ENCODE results near the gene FGFBP3. TPM values are rescaled to one million over a fixed set of nuclear protein-coding genes. Genes with fewer than 3 reads are reported as not detected.

Gene FGFBP3
- total RNA-seq, 4 donors from 2014 or later = 0.75 to 7.8 (median 1.0) TPM

DNA sequence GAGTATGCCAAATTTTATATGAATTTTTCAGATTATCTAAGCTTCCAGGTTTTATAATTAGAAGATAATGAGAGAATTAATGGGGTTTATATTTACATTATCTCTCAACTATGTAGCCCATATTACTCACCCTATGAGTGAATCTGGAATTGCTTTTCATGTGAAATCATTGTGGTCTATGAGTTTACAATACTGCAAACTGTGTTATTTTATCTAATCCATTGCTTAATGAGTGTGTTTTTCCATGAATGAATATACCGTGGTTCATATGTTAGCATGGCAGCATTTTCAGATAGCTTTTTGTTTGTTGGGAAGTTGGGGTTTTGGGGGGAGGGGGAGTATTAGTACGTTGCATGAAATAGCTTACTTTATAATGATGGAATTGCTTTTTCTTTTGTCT lies 44.5 kb downstream of the FGFBP3 start:
- no peak overlapping the region for H3K27ac ChIP-seq
- in situ Hi-C loops (cut with MboI; ENCODE audit: low pct_ligation_motif_present in 1 of 4, low pct_unique_long_range_greater_than_20kb in 1 of 4, low sequenced_read_pairs in 3 of 4) (no loop called here), intact Hi-C loops (cut with DNase I; ENCODE audit: low total_unique reads) (no loop called here)
- no peaks in the 10 kb centered on the region for H3K9me3 ChIP-seq
- WGBS, 2 donors (ENCODE audit: low coverage in 1 of 2) = 57 to 76% methylated on average over 2 of the region's 2 CpGs
- no peaks in the 10 kb centered on the region for H3K4me1 ChIP-seq
- no peak overlapping the region for H3K4me3 ChIP-seq
- H3K27me3 ChIP-seq = no peaks in the 10 kb centered on the region
- no peak for DNase-seq
- no peak for TF ChIP-seq POLR2AphosphoS5 (IDR thresholded peaks at IDR 0.05)
- no peak for TF ChIP-seq EP300 (IDR thresholded peaks at IDR 0.05; ENCODE audit: low read depth)
- TF ChIP-seq POLR2A (IDR thresholded peaks at IDR 0.05) = no peak
- TF ChIP-seq, protein P1, sequence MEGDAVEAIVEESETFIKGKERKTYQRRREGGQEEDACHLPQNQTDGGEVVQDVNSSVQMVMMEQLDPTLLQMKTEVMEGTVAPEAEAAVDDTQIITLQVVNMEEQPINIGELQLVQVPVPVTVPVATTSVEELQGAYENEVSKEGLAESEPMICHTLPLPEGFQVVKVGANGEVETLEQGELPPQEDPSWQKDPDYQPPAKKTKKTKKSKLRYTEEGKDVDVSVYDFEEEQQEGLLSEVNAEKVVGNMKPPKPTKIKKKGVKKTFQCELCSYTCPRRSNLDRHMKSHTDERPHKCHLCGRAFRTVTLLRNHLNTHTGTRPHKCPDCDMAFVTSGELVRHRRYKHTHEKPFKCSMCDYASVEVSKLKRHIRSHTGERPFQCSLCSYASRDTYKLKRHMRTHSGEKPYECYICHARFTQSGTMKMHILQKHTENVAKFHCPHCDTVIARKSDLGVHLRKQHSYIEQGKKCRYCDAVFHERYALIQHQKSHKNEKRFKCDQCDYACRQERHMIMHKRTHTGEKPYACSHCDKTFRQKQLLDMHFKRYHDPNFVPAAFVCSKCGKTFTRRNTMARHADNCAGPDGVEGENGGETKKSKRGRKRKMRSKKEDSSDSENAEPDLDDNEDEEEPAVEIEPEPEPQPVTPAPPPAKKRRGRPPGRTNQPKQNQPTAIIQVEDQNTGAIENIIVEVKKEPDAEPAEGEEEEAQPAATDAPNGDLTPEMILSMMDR (IDR thresholded peaks at IDR 0.05) = no peak
- peaks cover 0 to 48% (median 13%) of the 10 kb centered on the region in 4 donors for H3K36me3 ChIP-seq

DNA sequence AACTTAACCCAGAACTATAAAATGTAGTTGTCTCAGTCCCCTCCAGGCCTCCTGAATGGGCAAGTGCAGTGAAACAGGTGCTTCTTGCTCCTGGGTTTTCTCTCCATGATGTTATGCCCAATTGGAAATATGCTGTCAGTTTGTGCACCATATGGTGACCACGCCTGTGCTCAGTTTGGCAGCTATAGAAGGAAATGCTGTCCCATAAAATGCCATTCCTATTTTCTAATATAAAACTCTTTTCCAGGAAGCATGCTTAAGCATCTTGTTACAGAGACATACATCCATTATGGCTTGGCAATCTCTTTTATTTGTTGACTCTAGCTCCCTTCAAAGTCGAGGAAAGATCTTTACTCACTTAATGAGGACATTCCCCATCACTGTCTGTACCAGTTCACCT lies 45.2 kb downstream of the FGFBP3 start:
- H3K36me3 ChIP-seq = peaks cover 0 to 55% (median 16%) of the 10 kb centered on the region in 4 donors
- in situ Hi-C loops (cut with MboI; ENCODE audit: low pct_ligation_motif_present in 1 of 4, low pct_unique_long_range_greater_than_20kb in 1 of 4, low sequenced_read_pairs in 3 of 4) (no loop called here), intact Hi-C loops (cut with DNase I; ENCODE audit: low total_unique reads) (no loop called here)
- no peaks in the 10 kb centered on the region for H3K27me3 ChIP-seq
- no peak overlapping the region for H3K27ac ChIP-seq
- peak; percentile 22 for DNase-seq
- TF ChIP-seq POLR2AphosphoS5 (IDR thresholded peaks at IDR 0.05) = no peak
- no peak for TF ChIP-seq POLR2A (IDR thresholded peaks at IDR 0.05)
- no peak for TF ChIP-seq EP300 (IDR thresholded peaks at IDR 0.05; ENCODE audit: low read depth)
- TF ChIP-seq, protein P1 (IDR thresholded peaks at IDR 0.05) = no peak
- H3K4me3 ChIP-seq = no peak overlapping the region
- no peaks in the 10 kb centered on the region for H3K4me1 ChIP-seq
- 41% methylated on average over 2 of the region's 2 CpGs; no CpG with 5 or more reads in 1 of the 2 donors for WGBS, 2 donors (ENCODE audit: low coverage in 1 of 2)
- H3K9me3 ChIP-seq = no peaks in the 10 kb centered on the region

DNA sequence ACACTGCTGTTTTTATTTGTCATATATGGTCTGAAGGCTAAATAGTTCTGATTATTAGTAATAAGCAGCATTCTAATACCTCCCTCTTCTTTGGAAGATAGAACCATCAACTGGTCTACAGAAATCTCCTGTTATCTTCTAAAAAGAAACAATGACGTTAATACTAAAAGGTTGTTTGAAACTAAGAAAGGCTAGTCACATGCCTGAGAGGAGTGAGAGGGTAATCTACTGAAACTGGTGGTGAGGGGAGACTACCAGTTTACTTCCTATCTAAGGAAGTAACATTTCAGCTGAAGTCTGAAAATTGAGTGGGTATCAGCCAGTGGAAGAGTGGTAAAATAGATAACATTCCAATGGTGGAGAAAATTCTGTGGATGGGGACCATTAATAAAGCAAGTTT lies 48.4 kb downstream of the FGFBP3 start:
- 88% methylated on average over 1 of the region's 1 CpG; no CpG with 5 or more reads in 1 of the 2 donors for WGBS, 2 donors (ENCODE audit: low coverage in 1 of 2)
- Histone ChIP-seq H3K36me3 (peaks cover 0 to 84% (median 31%) of the 10 kb centered on the region in 4 donors), H3K27ac (no peak overlapping the region), H3K9me3 (no peaks in the 10 kb centered on the region), H3K27me3 (no peaks in the 10 kb centered on the region), H3K4me1 (no peaks in the 10 kb centered on the region), H3K4me3 (no peak overlapping the region)
- intact Hi-C loops (cut with DNase I; ENCODE audit: low total_unique reads) = no loop called here
- in situ Hi-C loops (cut with MboI; ENCODE audit: low pct_ligation_motif_present in 1 of 4, low pct_unique_long_range_greater_than_20kb in 1 of 4, low sequenced_read_pairs in 3 of 4) = no loop called here
- TF ChIP-seq POLR2A (IDR thresholded peaks at IDR 0.05) (no peak), POLR2AphosphoS5 (IDR thresholded peaks at IDR 0.05) (no peak), EP300 (IDR thresholded peaks at IDR 0.05; ENCODE audit: low read depth) (no peak)
- TF ChIP-seq, protein P1 (IDR thresholded peaks at IDR 0.05) = no peak
- no peak for DNase-seq

DNA sequence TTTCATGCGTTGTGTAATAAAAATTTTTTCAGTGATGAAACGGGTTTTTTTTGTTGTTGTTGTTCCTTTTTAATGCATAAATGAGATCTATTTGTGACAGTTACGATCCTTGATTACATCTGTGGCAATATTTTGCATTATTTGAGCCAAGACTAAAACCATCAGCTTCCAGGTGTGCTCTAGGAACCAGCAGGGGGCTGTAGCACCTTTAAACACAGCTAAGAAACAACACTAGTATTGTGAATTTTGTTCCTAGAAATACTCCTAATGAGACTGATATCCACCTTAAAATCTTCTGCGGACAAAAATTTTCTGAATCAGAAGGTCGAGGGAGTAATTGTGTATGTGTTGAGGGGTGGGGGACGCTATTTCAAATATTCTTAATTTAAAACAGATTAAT lies 52.6 kb downstream of the FGFBP3 start:
- Histone ChIP-seq H3K4me3 (no peak overlapping the region), H3K4me1 (no peaks in the 10 kb centered on the region), H3K27ac (no peak overlapping the region), H3K36me3 (peaks cover 0 to 94% (median 36%) of the 10 kb centered on the region in 4 donors), H3K9me3 (no peaks in the 10 kb centered on the region), H3K27me3 (no peaks in the 10 kb centered on the region)
- DNase-seq = no peak
- intact Hi-C loops (cut with DNase I; ENCODE audit: low total_unique reads) = no loop called here
- TF ChIP-seq, protein P1 (IDR thresholded peaks at IDR 0.05) = peak in 2 of 5 experiments; percentile 8 to 9
- TF ChIP-seq POLR2AphosphoS5 (IDR thresholded peaks at IDR 0.05) = no peak
- in situ Hi-C loops (cut with MboI; ENCODE audit: low pct_ligation_motif_present in 1 of 4, low pct_unique_long_range_greater_than_20kb in 1 of 4, low sequenced_read_pairs in 3 of 4) = no loop called here
- WGBS, 2 donors (ENCODE audit: low coverage in 1 of 2) = 87 to 90% methylated on average over 6 of the region's 6 CpGs

Small RNAs within 50 kb of the gene (small RNA-seq; reads per million reads assigned to genes)
- 0 reads per million in 4 donors for gene AL359198.2

Other genes with a start within 250 kb of the FGFBP3 start
- 10 to 100 TPM; 27.2 to 38.7 (median 31.6) TPM for gene TNKS2, start 111.1 kb downstream of the FGFBP3 start, total RNA-seq
- 10 to 100 TPM; 23.9 to 58.6 (median 37.0) TPM for gene BTAF1, start 14.3 kb upstream of the FGFBP3 start, total RNA-seq